PC-9 (cell line): Measurements from ENCODE around the gene TIMP3. TPM values are rescaled to one million over a fixed set of nuclear protein-coding genes. Genes with fewer than 3 reads are reported as not detected.

Source experiments
- BruUV-seq: library from RNA; stranded (reverse); fragments of 400-500 nt; replicated peaks from 2 replicates; lab custom pipeline; 2021; lab: Mats Ljungman, UMichigan
- CTCF ChIA-PET: fragments of 300-600 bp; sonication (Branson Sonifier 250); formaldehyde crosslinking; loops from one replicate; lab custom pipeline; 2022; ENCODE audit warnings: antibody characterized with exemption; lab: Charles Lee
- POLR2A ChIA-PET: fragments of 300-600 bp; sonication (Branson Sonifier 250); formaldehyde crosslinking; loops from one replicate; lab custom pipeline; 2022; ENCODE audit warnings: antibody characterized with exemption; ENCODE audit not compliant: unreplicated experiment; lab: Charles Lee
- DNase-seq, 2 experiments: peaks; one replicate each; pipeline versions ENCODE4 v3.0.0 to v3.0.0-alpha.2; 2015 to 2022; ENCODE audit warnings: mixed read lengths in 1 of 2
- H2AFZ ChIP-seq: fragments of 200-600 bp; sonication (generic); 2 replicates; pipeline ENCODE4 v1.8.1; 2017; ENCODE audit warnings: antibody characterized with exemption
- H3F3A ChIP-seq: fragments of 200-600 bp; sonication (generic); 2 replicates; pipeline ENCODE4 v1.8.1; 2017; ENCODE audit warnings: antibody characterized with exemption, mild to moderate bottlenecking, low read depth; ENCODE audit not compliant: insufficient read depth
- H3K27ac ChIP-seq: fragments of 200-600 bp; sonication (generic); 2 replicates; pipeline ENCODE4 v1.6.1; 2016; ENCODE audit warnings: mixed run types
- H3K27me3 ChIP-seq: fragments of 200-600 bp; sonication (generic); 2 replicates; pipeline ENCODE4 v1.6.1; 2016; ENCODE audit warnings: low read depth, mixed run types; ENCODE audit not compliant: insufficient read depth
- H3K36me3 ChIP-seq: fragments of 200-600 bp; sonication (generic); 2 replicates; pipeline ENCODE4 v1.6.1; 2016; ENCODE audit warnings: low read depth, mixed run types
- H3K4me1 ChIP-seq: fragments of 200-600 bp; sonication (generic); replicated peaks from 2 replicates; pipeline ENCODE4 v1.6.1; 2016; ENCODE audit warnings: mixed run types; ENCODE audit not compliant: insufficient read depth
- H3K4me2 ChIP-seq: fragments of 200-600 bp; sonication (generic); 2 replicates; pipeline ENCODE4 v1.6.1; 2017; ENCODE audit warnings: mixed run types
- H3K4me3 ChIP-seq: fragments of 200-600 bp; sonication (generic); 2 replicates; pipeline ENCODE4 v1.6.1; 2016; ENCODE audit warnings: mixed run types
- H3K79me2 ChIP-seq: fragments of 200-600 bp; sonication (generic); 2 replicates; pipeline ENCODE4 v1.6.1; 2017; ENCODE audit warnings: low read depth, mixed run types
- H3K9me2 ChIP-seq: fragments of 200-600 bp; sonication (generic); 2 replicates; pipeline ENCODE4 v1.8.1; 2017; ENCODE audit warnings: mild to moderate bottlenecking; ENCODE audit not compliant: insufficient read depth
- H3K9me3 ChIP-seq: fragments of 200-600 bp; sonication (generic); 2 replicates; pipeline ENCODE4 v1.8.1; 2016; ENCODE audit warnings: low read depth; ENCODE audit not compliant: insufficient read depth
- H4K20me1 ChIP-seq: fragments of 200-600 bp; sonication (generic); 2 replicates; pipeline ENCODE4 v1.8.1; 2017; ENCODE audit not compliant: insufficient read depth
- EZH2 ChIP-seq: fragments of 200-600 bp; sonication (generic); IDR thresholded peaks from 2 replicates; pipeline ENCODE4 v1.8.0; 2017; ENCODE audit warnings: antibody characterized with exemption, low read depth
- intact Hi-C: fragments of 100-400 bp; cut with micrococcal nuclease; formaldehyde crosslinking; loops from one replicate; pipeline ENCODE4 v1.10.0; 2022; ENCODE audit not compliant: unreplicated experiment
- total RNA-seq: library from RNA; stranded (reverse); gene quantifications from 2 replicates; pipeline ENCODE4 v1.2.3, GENCODE V29; 2021
- TF ChIP-seq, protein P1 (sequence below): fragments of 200-600 bp; sonication (generic); conservative IDR thresholded peaks from 2 replicates; pipeline ENCODE4 v1.6.1; 2017; ENCODE audit warnings: mixed run types, antibody characterized with exemption, mild to moderate bottlenecking, moderate library complexity

TIMP3 gene
- total RNA-seq, 1 experiment from 2014 or later: 79.8 TPM

DNA sequence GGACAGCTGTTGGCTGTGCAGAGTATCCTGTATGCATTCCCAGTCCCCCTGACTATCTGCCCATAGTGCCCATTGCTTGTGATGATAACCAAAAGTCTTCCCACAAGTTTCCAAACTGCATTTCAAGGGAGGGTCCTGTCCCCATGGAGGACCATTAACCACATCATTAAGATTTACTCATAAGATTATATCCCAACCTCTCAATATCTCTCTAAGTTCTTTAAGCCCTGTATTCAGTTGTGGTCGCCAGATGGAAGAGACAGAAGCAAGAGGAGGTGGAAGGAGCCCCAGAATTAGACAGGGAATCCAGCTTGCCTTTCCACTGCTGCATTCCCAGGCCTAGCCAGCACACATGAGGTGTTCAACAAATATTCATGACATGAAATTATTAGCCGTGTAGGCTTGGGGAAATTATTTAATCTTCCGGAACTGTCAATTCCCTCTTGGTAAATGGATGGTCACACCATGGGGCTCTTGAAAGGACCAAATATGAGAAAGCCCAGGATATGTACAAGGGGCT lies 42.6 kb upstream of the TIMP3 start:
- Histone ChIP-seq H3K79me2 (peaks cover 4% of the 10 kb centered on the region), H2AFZ (no peak overlapping the region), H3F3A (peaks cover 28% of the 10 kb centered on the region), H3K9me3 (no peaks in the 10 kb centered on the region; the same call in 1 of the 2 replicates), H3K4me3 (no peak overlapping the region), H3K27ac (peak overlapping the region; percentile 40; the same call in 1 of the 2 replicates), H3K9me2 (no peaks in the 10 kb centered on the region), H3K36me3 (no peaks in the 10 kb centered on the region), H4K20me1 (no peaks in the 10 kb centered on the region), H3K27me3 (no peaks in the 10 kb centered on the region), H3K4me2 (no peak overlapping the region), H3K4me1 (peaks cover 60% of the 10 kb centered on the region)
- no peak for DNase-seq
- intact Hi-C loops: no loop called here
- ChIA-PET CTCF (no interaction called here), POLR2A (no interaction called here)
- no TSS peak for BruUV-seq
- TF ChIP-seq, protein P1, sequence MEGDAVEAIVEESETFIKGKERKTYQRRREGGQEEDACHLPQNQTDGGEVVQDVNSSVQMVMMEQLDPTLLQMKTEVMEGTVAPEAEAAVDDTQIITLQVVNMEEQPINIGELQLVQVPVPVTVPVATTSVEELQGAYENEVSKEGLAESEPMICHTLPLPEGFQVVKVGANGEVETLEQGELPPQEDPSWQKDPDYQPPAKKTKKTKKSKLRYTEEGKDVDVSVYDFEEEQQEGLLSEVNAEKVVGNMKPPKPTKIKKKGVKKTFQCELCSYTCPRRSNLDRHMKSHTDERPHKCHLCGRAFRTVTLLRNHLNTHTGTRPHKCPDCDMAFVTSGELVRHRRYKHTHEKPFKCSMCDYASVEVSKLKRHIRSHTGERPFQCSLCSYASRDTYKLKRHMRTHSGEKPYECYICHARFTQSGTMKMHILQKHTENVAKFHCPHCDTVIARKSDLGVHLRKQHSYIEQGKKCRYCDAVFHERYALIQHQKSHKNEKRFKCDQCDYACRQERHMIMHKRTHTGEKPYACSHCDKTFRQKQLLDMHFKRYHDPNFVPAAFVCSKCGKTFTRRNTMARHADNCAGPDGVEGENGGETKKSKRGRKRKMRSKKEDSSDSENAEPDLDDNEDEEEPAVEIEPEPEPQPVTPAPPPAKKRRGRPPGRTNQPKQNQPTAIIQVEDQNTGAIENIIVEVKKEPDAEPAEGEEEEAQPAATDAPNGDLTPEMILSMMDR: no peak
- no peak for TF ChIP-seq EZH2

DNA sequence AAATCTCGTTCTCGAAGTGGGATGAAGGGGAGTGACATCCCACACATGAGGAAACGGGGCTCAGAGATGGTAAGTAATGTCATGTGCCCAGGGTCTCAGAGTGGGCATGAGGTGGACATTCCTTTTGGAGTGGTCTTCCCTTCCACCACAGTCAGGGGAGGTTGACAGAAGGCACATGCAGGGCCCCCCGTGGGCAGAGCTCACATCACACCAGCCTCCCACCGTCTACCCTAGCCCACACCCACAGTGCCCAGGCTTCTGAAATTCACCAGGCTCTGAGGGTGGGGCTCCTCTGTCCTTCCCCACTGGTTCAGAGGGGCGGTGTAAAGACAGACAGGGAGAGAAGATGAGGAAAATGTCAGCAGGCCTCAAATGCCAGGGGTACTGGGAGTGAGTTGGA lies 41.1 kb upstream of the TIMP3 start:
- intact Hi-C loops: loop anchor here (2.0 kb wide), 2 partner anchors 28 to 36 kb away; no protein-coding TSS in a partner anchor
- H3K4me1 ChIP-seq: peaks cover 62% of the 10 kb centered on the region
- H3K79me2 ChIP-seq: peaks cover 4% of the 10 kb centered on the region
- no TSS peak for BruUV-seq
- H2AFZ ChIP-seq: no peak overlapping the region
- no peak overlapping the region for H3K4me3 ChIP-seq
- no peak for TF ChIP-seq EZH2
- TF ChIP-seq, protein P1: no peak
- H3K9me2 ChIP-seq: no peaks in the 10 kb centered on the region
- CTCF ChIA-PET: interaction anchor here (1.1 kb wide), 1 partner anchor 37 kb away, joined by 3 read pairs; no protein-coding TSS in a partner anchor
- H3K4me2 ChIP-seq: peak overlapping the region; percentile 72
- no peaks in the 10 kb centered on the region; the same call in 1 of the 2 replicates for H3K9me3 ChIP-seq
- H3K27ac ChIP-seq: peak overlapping the region; percentile 97
- POLR2A ChIA-PET: interaction anchor here (0.5 kb wide), 1 partner anchor 157 kb away, joined by 12 read pairs; no protein-coding TSS in a partner anchor
- H3K27me3 ChIP-seq: no peaks in the 10 kb centered on the region
- H4K20me1 ChIP-seq: no peaks in the 10 kb centered on the region
- peaks cover 32% of the 10 kb centered on the region for H3F3A ChIP-seq
- DNase-seq: no peak
- H3K36me3 ChIP-seq: no peaks in the 10 kb centered on the region

DNA sequence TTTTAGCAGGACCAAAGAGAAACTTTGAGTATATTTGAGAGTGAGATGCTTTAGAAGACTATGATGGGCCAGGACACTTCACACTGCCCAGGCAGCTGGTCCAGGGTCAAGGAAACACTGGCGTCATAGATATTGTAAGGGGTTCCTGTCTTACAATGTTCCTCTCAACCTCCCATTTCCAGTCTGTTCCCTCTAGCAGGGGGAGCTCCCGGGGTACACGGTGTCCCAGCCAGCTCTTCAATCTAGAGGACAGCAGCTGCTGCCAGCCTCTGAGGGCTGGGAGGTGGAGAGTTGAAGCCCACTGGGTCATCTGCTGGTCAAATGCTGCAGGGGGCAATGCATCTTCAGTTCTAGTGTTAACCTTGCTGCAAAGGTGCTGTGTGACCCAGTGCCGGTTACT lies 40.7 kb upstream of the TIMP3 start:
- TF ChIP-seq, protein P1: no peak
- TF ChIP-seq EZH2: no peak
- ChIA-PET POLR2A (interaction anchor here (0.5 to 1.0 kb wide), 6 partner anchors 15 to 892 kb away, joined by 3 to 12 read pairs (median 4); no protein-coding TSS in a partner anchor), CTCF (interaction anchor here (0.8 to 1.1 kb wide), 2 partner anchors 36 to 221 kb away, joined by 3 to 4 read pairs; no protein-coding TSS in a partner anchor)
- Histone ChIP-seq H3K9me2 (no peaks in the 10 kb centered on the region), H3K27me3 (no peaks in the 10 kb centered on the region), H3K79me2 (peaks cover 4% of the 10 kb centered on the region), H3F3A (peaks cover 32% of the 10 kb centered on the region), H3K4me3 (no peak overlapping the region; the same call in 1 of the 2 replicates), H3K4me2 (peak overlapping the region; percentile 72), H3K36me3 (no peaks in the 10 kb centered on the region), H3K27ac (peak overlapping the region; percentile 97), H3K9me3 (no peaks in the 10 kb centered on the region; the same call in 1 of the 2 replicates), H4K20me1 (no peaks in the 10 kb centered on the region), H3K4me1 (peaks cover 62% of the 10 kb centered on the region), H2AFZ (no peak overlapping the region)
- intact Hi-C loops: loop anchor here (1.0 to 2.0 kb wide), 7 partner anchors 16 to 232 kb away; no protein-coding TSS in a partner anchor
- DNase-seq: no peak
- TSS peak; percentile 84 for BruUV-seq
